GM18519 (cell line): ENCODE data around the gene ST8SIA4.

Experiments
- ATAC-seq: cut with Tn5 transposase; IDR thresholded peaks from one replicate; pipeline ENCODE4 v1.9.1; 2021; ENCODE audit warnings: mild to moderate bottlenecking, moderate library complexity; ENCODE audit not compliant: unreplicated experiment, low FRiP score

The ST8SIA4 gene

DNA sequence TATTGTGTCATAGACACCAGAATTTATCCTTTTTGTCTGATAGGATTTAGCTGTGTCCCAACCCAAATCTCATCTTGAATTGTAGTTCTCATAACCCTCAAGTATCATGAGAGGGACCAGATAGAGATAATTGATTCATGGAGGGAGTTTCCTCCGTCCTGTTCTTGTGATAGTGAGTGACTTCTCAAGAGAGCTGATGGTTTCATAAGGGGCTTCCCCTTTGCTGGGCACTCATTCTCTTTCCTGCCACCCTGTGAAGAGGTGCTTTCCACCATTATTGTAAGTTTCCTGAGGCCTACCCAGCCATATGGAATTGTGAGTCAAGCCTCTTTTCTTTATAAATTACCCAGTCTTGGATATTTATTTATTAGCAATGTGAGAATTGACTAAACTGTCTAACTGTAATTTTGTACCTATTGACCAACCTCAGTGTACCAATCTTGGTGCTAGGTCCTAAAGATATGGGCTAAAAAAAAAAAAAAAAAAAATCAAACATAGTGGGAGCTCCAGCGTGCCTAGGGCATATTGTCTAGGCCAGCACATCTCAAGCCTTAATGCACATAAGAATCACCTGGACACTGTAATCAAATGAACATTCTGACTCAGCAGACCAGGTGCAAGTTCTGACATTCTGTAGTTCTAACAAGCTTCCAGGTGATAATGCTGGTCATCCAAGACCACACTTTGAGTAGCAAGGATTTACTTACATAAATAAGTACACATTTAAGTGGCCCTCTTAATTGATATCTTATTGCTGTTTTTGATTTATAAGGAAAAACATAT is 30.5 kb downstream of the ST8SIA4 start:
- ATAC-seq: no peak

DNA sequence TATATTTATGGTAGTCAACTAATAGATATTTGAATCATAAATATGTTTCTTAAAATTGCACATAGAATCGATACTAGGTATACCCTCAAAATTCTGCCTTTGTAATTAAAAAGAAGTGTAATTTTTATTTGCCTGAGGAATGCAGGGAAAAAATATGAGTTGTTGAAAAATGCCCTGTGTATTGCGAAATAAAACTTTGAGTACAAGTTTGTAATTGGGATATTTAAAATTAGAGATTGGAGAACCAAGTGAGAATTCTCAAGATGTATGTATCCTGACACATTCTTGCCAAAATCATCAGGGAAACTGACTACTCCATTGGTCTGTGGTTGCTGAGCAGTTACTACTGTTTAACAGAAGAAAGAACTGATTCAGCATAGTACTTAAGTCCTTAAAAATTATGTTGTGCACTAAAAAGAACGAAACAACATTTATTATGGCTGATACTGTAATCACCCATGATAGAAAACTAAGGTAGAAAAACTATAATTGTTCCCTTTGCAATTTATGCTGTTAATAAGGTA is 36.0 kb downstream of the ST8SIA4 start:
- no peak for ATAC-seq

- ATAC-seq: no peak
Observed at GRCh38 chr5:100864931-100865330, 38.2 kb downstream of the ST8SIA4 start.

GRCh38 chr5:100863739-100864138 is 39.3 kb downstream of the ST8SIA4 start:
- ATAC-seq: no peak

- ATAC-seq: peak; percentile 28
Observed at GRCh38 chr5:100861148-100861547, 41.9 kb downstream of the ST8SIA4 start.

- ATAC-seq: peak; percentile 46
Observed at GRCh38 chr5:100860407-100860806, 42.7 kb downstream of the ST8SIA4 start.

- ATAC-seq: no peak
Observed at GRCh38 chr5:100858987-100859545, 44.0 kb downstream of the ST8SIA4 start.

- ATAC-seq: no peak
Observed at GRCh38 chr5:100856462-100856861, 46.6 kb downstream of the ST8SIA4 start.

- no peak for ATAC-seq
Observed at GRCh38 chr5:100855937-100856430, 47.1 kb downstream of the ST8SIA4 start.

DNA sequence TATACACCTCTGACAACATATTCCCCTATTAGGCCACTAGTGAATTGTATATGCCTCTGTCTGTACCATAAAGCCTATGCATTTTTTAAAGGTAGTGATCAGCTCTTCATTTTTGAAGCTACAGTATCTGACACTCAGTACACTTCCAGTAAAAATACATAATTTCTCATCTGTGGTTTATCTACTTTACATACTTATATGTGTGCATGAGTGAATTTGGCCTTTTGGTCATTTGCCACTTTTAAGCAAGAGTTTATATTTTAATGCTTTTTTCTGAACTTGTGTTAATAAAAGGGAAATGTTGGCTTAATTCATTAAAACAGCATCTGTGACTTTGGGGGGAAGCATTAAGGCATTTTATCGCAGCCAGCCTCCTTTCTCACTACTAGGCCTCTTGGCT is 47.8 kb downstream of the ST8SIA4 start:
- ATAC-seq: no peak

DNA sequence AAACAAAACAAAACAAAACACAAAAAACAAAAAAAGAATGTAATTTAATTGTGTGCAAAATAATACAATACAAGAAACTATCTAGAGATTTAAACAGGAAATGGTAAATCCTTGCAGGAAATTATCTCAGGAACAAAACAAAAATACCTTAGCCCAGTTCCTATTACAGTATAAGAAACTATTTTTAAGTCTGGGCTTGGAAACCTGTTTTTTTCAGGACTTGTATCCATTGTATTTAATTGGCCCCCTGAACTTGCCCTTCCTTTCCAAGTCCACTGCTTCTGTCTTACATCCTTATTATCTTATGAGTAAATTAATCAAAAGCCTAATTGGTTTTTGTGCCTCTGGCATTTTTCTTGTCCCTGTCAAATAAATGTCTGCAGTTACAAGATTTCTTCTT is 48.5 kb downstream of the ST8SIA4 start:
- no peak for ATAC-seq

DNA sequence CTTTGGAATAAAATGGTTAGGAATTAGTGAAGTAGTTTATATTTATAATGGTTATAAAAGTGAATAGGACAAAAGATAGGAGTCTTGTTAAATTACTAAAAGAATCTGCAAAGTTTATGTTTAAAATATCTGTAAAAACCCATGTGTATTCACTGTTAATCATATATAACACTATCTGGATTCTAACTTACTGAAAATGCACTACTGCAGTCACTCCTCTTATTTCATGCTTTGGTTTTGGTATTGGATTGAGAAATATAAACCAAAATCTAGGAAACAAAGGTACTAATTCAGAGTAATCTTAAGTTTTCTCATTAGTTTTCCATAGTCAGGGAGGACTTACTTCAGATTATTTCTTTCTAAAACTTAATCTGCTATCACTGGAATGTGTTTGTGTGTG is 49.5 kb downstream of the ST8SIA4 start:
- no peak for ATAC-seq

DNA sequence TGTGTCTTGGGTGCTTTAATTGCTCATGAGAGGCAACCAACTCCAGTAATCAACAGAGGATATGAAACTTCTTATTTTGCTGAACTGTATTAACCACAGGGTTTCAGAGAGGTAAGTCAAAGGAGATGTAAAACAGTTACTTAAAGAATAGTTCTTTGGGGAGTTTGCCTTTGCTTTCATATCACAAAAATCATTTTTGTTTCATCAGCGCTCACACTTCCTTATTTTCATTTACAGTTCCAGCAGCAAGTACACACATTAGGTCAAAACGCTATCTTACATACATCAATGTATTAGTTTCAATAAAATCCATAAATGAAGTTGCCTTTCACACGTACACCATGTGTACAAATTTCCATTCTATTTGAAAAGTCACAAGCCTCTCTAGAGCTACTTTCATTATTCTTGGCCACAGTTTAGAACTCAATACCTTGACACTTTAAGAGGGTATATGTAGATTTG is 50.1 kb downstream of the ST8SIA4 start:
- peak; percentile 92 for ATAC-seq

DNA sequence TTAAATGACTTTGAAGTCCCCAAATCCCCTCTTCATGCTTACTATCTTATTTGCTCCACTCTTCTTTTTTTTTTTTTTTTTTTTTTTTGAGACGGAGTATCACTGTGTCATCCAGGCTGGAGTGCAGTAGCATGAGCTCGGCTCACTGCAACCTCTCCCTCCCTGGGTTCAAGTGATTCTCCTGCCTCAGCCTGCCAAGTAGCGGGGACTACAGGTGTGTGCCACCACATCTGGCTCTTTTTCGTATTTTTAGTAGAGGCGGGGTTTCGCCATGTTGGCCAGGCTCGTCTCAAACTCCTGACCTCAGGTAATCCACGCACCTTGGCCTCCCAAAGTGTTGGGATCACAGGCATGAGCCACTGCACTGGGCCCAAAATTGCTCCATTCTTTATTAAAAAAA is 51.0 kb downstream of the ST8SIA4 start:
- no peak for ATAC-seq

DNA sequence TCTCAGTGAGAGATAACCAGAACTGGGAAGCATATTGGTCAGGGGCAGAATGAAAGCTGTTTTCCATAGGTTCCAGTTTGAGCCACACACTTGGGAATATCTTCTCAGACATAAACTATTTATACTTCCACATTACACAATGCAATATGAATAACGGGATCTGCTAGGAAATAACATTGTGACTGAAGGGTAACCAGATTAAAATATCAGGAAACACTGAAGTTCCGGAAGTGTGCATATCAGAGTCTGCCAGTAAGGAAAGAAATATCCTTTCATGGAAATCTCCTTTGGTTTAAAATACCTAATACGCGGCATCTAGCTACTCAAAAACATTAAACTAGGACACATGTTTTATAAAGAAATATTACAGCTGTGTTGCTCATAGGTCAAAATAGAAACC is 56.3 kb downstream of the ST8SIA4 start:
- ATAC-seq: no peak

DNA sequence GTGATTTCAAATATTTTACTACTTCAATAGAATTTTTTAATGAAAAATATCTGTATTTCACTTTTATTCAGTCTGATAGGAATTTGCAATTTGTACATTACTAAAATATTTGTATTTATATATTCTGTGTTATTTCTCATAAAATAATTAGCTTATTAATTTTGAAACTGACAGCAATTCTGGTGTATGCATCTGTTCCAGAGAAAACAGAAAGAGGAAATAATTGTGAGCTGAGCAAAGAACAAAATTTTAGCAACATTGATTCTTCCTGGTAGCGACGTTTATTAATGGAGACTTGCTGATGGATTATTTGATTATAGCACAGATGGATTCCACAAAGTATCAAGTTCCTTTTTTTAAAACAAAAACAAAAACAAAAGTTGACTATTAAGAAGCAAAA is 61.0 kb downstream of the ST8SIA4 start:
- no peak for ATAC-seq

- peak; percentile 22 for ATAC-seq
Observed at GRCh38 chr5:100841358-100842076, 61.6 kb downstream of the ST8SIA4 start.

DNA sequence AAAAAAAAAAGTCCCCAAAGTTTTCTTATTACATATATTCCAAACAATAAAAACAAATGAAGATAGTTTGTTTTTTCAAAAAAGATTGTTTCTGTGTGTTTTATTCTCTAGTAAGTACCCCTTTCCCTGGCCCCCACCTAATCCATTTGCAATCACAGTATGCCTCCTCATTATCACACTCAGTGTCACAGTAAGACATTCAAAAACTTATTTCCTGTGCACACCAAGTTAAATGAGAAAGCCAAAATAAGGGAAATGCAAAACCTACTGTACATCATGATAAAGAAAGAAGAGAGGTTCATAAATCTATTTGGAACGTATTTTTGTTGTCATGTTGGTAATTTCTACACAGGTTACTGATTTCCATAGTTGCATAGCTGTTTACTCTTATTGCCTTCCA is 62.3 kb downstream of the ST8SIA4 start:
- no peak for ATAC-seq

DNA sequence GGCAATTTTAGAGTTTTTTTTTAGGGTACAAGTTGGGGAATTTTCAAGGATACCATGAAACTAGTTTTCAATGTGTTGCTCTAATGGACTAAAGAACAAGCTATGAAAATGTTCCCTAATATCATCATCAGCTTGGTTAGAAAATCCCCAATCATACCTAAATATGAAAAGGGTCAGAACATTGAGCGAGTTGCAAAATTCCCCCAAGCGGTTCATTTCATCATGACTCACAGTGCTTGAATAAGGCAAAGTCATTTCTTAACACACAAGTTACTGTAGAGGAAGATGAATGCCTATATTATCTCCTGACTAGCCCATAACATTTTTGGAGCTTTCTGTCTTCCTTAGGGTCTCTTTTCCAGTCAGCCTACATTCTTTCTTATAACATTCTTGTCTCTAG is 62.7 kb downstream of the ST8SIA4 start:
- ATAC-seq: peak; percentile 75

GRCh38 chr5:100838048-100838473 is 65.0 kb downstream of the ST8SIA4 start:
- ATAC-seq: peak; percentile 20

DNA sequence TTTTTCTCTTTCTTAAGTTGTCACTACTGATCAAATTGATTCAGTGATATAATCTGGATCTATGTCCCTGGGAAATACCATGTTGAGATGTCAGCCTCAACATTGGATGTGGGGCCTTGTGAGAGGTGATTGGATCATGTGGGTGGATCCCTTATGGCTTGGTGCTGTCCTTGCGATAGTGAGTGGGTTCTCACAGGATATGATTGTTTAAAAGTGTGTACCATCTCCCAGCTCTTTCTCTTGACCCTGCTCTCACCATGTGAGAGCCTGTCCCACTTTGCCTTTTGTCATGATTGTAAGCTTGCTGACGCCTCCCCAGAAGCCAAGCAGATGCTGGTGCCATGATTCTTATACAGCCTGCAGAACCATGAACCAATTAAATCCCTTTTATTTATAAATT is 68.6 kb downstream of the ST8SIA4 start:
- no peak for ATAC-seq
